OCI-LY1 (cell line): Measurements from ENCODE around the gene CENPL.
A peak's percentile ranks its signal among the peaks of the same experiment; 100 is the strongest.

Experiments
- H2AFZ ChIP-seq: fragments of 200-600 bp; sonication (generic), shearing (Covaris generic); 2 replicates; pipeline ENCODE4 v1.6.0; 2014; ENCODE audit warnings: antibody characterized with exemption, mild to moderate bottlenecking, low read length
- H3F3A ChIP-seq: fragments of 200-600 bp; sonication (generic), shearing (Covaris generic); 2 replicates; pipeline ENCODE4 v1.6.0; 2014; ENCODE audit warnings: mild to moderate bottlenecking, antibody characterized with exemption, low read length, moderate library complexity; ENCODE audit not compliant: insufficient read depth
- H3K27ac ChIP-seq: fragments of 200-600 bp; sonication (generic); 2 replicates; pipeline ENCODE4 v1.5.1; 2014; ENCODE audit warnings: low read length, mixed run types, mild to moderate bottlenecking, low read depth; ENCODE audit not compliant: poor library complexity, severe bottlenecking
- H3K27me3 ChIP-seq: fragments of 200-600 bp; sonication (generic); 2 replicates; pipeline ENCODE4 v1.6.0; 2014; ENCODE audit warnings: antibody characterized with exemption, mild to moderate bottlenecking, low read length, moderate library complexity; ENCODE audit not compliant: insufficient read depth
- H3K36me3 ChIP-seq: fragments of 200-600 bp; sonication (generic); 2 replicates; pipeline ENCODE4 v1.6.1; 2014; ENCODE audit warnings: mild to moderate bottlenecking, antibody characterized with exemption, low read length, moderate library complexity, mixed read lengths; ENCODE audit not compliant: insufficient read depth
- H3K4me1 ChIP-seq: fragments of 200-600 bp; sonication (generic); 2 replicates; pipeline ENCODE4 v1.5.1; 2014; ENCODE audit warnings: mild to moderate bottlenecking, low read length, moderate library complexity; ENCODE audit not compliant: insufficient read depth, severe bottlenecking
- H3K4me2 ChIP-seq: fragments of 200-600 bp; sonication (generic), shearing (Covaris generic); 2 replicates; pipeline ENCODE4 v1.6.1; 2014; ENCODE audit warnings: low read length
- H3K4me3 ChIP-seq: fragments of 200-600 bp; sonication (generic); 2 replicates; pipeline ENCODE4 v1.5.1; 2014; ENCODE audit warnings: low read length, low read depth, mild to moderate bottlenecking, mixed read lengths; ENCODE audit not compliant: poor library complexity, severe bottlenecking
- H3K79me2 ChIP-seq: fragments of 200-600 bp; shearing (Covaris generic); 2 replicates; pipeline ENCODE4 v1.6.1; 2016; ENCODE audit warnings: mixed run types, low read length, mixed read lengths; ENCODE audit not compliant: insufficient read depth
- H3K9ac ChIP-seq: fragments of 200-600 bp; sonication (generic), shearing (Covaris generic); 2 replicates; pipeline ENCODE4 v1.6.1; 2014; ENCODE audit warnings: mild to moderate bottlenecking, low read length, mixed read lengths
- H3K9me2 ChIP-seq: fragments of 200-600 bp; sonication (generic), shearing (Covaris generic); 2 replicates; pipeline ENCODE4 v1.6.1; 2014; ENCODE audit warnings: low read depth, mild to moderate bottlenecking, low read length, mixed read lengths
- H3K9me3 ChIP-seq: fragments of 200-600 bp; shearing (Covaris generic); 2 replicates; pipeline ENCODE4 v1.6.1; 2014; ENCODE audit warnings: low read length, mixed read lengths
- H4K20me1 ChIP-seq: fragments of 200-600 bp; sonication (generic), shearing (Covaris generic); 2 replicates; pipeline ENCODE4 v1.6.0; 2016; ENCODE audit warnings: mild to moderate bottlenecking, low read length; ENCODE audit not compliant: insufficient read depth
- EZH2 ChIP-seq: fragments of 200-600 bp; sonication (generic), shearing (Covaris generic); IDR thresholded peaks from 2 replicates; pipeline ENCODE4 v1.8.0; 2017; ENCODE audit warnings: borderline replicate concordance, mixed run types, mild to moderate bottlenecking, antibody characterized with exemption, low read length, moderate library complexity, mixed read lengths
- TF ChIP-seq, protein P1 (sequence below): fragments of 200-600 bp; sonication (generic), shearing (Covaris generic); IDR thresholded peaks from 2 replicates; pipeline ENCODE4 v1.5.1; 2017; ENCODE audit warnings: mild to moderate bottlenecking, antibody characterized with exemption, low read length, moderate library complexity, mixed read lengths

CENPL gene

DNA sequence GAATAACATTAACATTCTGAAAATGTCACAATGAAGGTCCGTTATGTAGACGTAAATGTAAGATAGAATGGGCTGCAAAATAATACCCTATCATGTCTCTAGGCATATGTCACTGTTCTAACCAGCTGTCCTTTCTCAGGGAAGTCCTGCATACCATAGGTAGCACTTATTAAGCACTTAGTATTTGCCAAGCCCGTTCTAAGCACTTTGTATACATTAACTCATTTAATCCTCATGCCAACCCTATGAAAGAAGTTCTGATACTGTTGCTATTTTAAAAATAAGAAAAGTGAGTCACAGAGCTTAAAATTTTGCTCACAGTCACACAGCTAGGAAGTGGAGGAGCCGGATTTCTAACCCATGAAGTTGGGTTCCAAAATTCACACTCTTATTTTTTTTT is 27.4 kb upstream of the CENPL start:
- Histone ChIP-seq H3K9me2 (no peaks in the 10 kb centered on the region), H2AFZ (no peak overlapping the region), H3K9me3 (no peaks in the 10 kb centered on the region), H3K4me1 (no peaks in the 10 kb centered on the region), H3K36me3 (peaks cover 56% of the 10 kb centered on the region), H3K4me2 (no peak overlapping the region), H3K79me2 (no peaks in the 10 kb centered on the region), H3F3A (no peaks in the 10 kb centered on the region), H3K27ac (no peak overlapping the region), H3K4me3 (no peak overlapping the region), H3K27me3 (no peaks in the 10 kb centered on the region), H4K20me1 (no peaks in the 10 kb centered on the region), H3K9ac (no peak overlapping the region)
- TF ChIP-seq EZH2: no peak
- TF ChIP-seq, protein P1, sequence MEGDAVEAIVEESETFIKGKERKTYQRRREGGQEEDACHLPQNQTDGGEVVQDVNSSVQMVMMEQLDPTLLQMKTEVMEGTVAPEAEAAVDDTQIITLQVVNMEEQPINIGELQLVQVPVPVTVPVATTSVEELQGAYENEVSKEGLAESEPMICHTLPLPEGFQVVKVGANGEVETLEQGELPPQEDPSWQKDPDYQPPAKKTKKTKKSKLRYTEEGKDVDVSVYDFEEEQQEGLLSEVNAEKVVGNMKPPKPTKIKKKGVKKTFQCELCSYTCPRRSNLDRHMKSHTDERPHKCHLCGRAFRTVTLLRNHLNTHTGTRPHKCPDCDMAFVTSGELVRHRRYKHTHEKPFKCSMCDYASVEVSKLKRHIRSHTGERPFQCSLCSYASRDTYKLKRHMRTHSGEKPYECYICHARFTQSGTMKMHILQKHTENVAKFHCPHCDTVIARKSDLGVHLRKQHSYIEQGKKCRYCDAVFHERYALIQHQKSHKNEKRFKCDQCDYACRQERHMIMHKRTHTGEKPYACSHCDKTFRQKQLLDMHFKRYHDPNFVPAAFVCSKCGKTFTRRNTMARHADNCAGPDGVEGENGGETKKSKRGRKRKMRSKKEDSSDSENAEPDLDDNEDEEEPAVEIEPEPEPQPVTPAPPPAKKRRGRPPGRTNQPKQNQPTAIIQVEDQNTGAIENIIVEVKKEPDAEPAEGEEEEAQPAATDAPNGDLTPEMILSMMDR: no peak

DNA sequence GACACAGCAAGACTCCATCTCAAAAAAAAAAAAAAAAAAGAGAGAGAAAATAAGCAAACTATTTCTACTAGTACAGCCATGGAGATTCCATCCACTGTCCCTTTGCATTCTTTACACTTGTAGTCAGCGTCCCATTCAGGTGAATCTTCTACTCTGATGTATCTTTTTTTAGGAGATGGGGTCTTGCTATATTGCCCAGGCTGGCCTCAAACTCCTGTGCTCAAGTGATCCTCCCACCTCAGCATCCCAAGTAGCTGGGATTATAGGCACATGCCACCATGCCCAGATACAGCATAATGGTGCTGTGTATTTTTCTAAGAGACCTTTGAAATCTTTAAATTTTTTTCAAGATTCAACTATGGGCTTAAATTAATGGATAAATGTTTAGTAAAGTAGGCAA is 8.1 kb upstream of the CENPL start:
- no peak overlapping the region for H3K27ac ChIP-seq
- peaks cover 67% of the 10 kb centered on the region for H3K36me3 ChIP-seq
- peaks cover 5% of the 10 kb centered on the region for H3K4me1 ChIP-seq
- no peaks in the 10 kb centered on the region for H3K27me3 ChIP-seq
- no peak overlapping the region for H3K4me3 ChIP-seq
- no peaks in the 10 kb centered on the region for H4K20me1 ChIP-seq
- no peaks in the 10 kb centered on the region for H3K9me3 ChIP-seq
- no peaks in the 10 kb centered on the region for H3F3A ChIP-seq
- no peaks in the 10 kb centered on the region for H3K79me2 ChIP-seq
- no peak overlapping the region for H3K4me2 ChIP-seq
- TF ChIP-seq EZH2: no peak
- TF ChIP-seq, protein P1: no peak
- H3K9ac ChIP-seq: no peak overlapping the region
- H3K9me2 ChIP-seq: no peaks in the 10 kb centered on the region
- H2AFZ ChIP-seq: no peak overlapping the region

DNA sequence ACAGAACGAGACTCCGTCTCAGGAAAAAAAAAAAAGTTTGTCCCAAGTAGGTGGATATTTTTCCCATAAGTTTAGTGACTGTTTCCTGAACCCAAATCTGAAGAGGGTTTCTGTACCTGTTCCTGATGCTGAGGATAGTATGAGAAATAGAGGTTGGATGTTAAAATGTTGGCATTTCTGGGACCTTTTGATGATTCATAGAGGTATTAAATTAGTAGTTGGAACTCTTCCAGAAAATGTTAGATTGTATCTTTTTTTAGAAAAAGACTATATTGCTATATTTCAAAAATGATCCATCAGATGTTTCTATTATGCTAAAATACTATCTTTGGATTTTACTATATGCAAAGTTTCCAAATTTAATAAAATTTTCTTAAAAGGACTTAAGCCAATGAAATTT is 2.9 kb upstream of the CENPL start:
- no peak overlapping the region for H3K4me3 ChIP-seq

DNA sequence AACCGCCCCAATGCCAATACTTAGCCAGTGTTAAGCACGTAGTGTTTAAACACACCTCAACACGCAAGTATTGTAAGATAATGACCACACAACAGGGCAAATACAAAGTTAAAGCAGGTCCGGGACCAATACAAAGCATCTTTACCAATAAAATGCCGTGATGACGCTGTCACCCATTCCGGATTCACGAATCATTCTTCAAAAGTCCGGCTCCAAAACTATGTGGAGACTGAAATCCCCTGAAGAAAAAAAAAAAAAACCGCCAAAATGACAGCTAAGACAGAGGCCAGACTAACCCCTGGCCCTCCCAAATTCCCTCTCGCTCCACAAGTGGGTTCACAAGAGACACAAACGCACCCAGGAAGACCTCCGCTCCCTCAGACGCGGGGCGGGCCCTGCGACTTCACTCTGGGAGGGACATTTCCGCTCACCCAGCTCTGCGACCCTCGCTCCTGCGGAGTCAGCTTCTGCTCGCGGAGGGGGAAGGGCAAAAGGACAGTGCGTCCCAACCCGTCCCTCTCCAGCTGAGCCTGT is 835 bp downstream of the CENPL start:
- H3K4me2 ChIP-seq: peak overlapping the region; percentile 84
- H3K27me3 ChIP-seq: no peaks in the 10 kb centered on the region
- peak overlapping the region; percentile 88; the same call in 1 of the 2 replicates for H2AFZ ChIP-seq
- no peaks in the 10 kb centered on the region for H3K9me3 ChIP-seq
- peaks cover 46% of the 10 kb centered on the region for H3K79me2 ChIP-seq
- H3K36me3 ChIP-seq: peaks cover 30% of the 10 kb centered on the region
- peak overlapping the region; percentile 94 for H3K4me3 ChIP-seq
- H3K9ac ChIP-seq: peak overlapping the region; percentile 96
- H3K4me1 ChIP-seq: peaks cover 41% of the 10 kb centered on the region
- TF ChIP-seq, protein P1: no peak
- no peak for TF ChIP-seq EZH2
- no peaks in the 10 kb centered on the region for H3K9me2 ChIP-seq
- H3K27ac ChIP-seq: peak overlapping the region; percentile 87
- no peaks in the 10 kb centered on the region for H4K20me1 ChIP-seq
- H3F3A ChIP-seq: no peaks in the 10 kb centered on the region

More for the DNA sequence above, 2.9 kb upstream of the CENPL start:
- TF ChIP-seq EZH2: no peak
- Histone ChIP-seq H3K9me3 (no peaks in the 10 kb centered on the region), H3F3A (no peaks in the 10 kb centered on the region), H3K4me1 (peaks cover 23% of the 10 kb centered on the region), H3K79me2 (peaks cover 14% of the 10 kb centered on the region), H3K27ac (no peak overlapping the region), H3K4me2 (no peak overlapping the region), H3K36me3 (peaks cover 31% of the 10 kb centered on the region), H3K27me3 (no peaks in the 10 kb centered on the region), H4K20me1 (no peaks in the 10 kb centered on the region), H2AFZ (no peak overlapping the region), H3K9me2 (no peaks in the 10 kb centered on the region), H3K9ac (no peak overlapping the region)
